22Rv1 (cell line): ENCODE measurements around the gene CTCF.

Source experiments
- ZFX ChIP-seq: fragments of 450-650 bp; IDR thresholded peaks from 2 replicates; pipeline ENCODE4 v1.6.1; 2017; ENCODE audit warnings: antibody characterized with exemption, borderline replicate concordance
- TF ChIP-seq, protein P1 (sequence below): fragments of 450-650 bp; IDR thresholded peaks from 2 replicates; pipeline ENCODE4 v1.5.1; 2017; ENCODE audit warnings: mild to moderate bottlenecking

GRCh38 chr16:67676516-67676915 lies 114.2 kb downstream of the CTCF start:
- TF ChIP-seq, protein P1, sequence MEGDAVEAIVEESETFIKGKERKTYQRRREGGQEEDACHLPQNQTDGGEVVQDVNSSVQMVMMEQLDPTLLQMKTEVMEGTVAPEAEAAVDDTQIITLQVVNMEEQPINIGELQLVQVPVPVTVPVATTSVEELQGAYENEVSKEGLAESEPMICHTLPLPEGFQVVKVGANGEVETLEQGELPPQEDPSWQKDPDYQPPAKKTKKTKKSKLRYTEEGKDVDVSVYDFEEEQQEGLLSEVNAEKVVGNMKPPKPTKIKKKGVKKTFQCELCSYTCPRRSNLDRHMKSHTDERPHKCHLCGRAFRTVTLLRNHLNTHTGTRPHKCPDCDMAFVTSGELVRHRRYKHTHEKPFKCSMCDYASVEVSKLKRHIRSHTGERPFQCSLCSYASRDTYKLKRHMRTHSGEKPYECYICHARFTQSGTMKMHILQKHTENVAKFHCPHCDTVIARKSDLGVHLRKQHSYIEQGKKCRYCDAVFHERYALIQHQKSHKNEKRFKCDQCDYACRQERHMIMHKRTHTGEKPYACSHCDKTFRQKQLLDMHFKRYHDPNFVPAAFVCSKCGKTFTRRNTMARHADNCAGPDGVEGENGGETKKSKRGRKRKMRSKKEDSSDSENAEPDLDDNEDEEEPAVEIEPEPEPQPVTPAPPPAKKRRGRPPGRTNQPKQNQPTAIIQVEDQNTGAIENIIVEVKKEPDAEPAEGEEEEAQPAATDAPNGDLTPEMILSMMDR = no peak
- TF ChIP-seq ZFX = no peak
